Measurements from ENCODE around the gene HNRNPAB. TPM values are rescaled to one million over a fixed set of nuclear protein-coding genes. Genes with fewer than 3 reads are reported as not detected.
A peak's percentile ranks its signal among the peaks of the same experiment; 100 is the strongest.

The HNRNPAB gene
- total and polyA plus RNA-seq, 9 donors: 29.8 to 125 (median 100) TPM

DNA sequence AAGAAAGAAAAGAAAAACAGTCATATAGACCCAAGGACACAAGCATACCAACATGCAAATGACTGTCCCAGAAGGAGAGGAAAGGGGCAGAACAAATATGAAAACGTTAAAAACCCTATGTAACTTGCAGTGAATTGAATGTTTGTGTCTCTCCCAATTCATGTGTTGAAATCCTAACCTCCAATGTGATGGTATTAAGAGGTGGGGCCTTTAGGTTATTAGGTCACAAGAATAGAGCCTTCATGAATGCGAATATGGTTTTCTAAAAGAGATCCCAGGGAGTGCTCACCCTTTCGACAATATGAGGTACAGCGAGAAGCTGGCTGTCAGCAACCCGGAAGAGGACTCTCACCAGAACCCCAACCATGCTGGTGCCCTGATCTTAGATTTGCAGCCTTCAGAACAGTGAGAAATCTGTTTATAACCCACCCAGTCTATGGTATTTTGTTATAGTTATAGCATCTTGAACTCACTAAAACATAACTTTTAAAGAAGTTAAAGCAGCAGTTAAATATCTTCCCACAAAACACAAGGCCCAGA, 14.0 kb downstream of the HNRNPAB start:
- no peak overlapping the region for H3K27ac ChIP-seq (ENCODE audit: low read length)
- no CpG with 5 or more reads among the region's 5 CpGs for WGBS (ENCODE audit: insufficient coverage)
- DNase-seq: no peak

DNA sequence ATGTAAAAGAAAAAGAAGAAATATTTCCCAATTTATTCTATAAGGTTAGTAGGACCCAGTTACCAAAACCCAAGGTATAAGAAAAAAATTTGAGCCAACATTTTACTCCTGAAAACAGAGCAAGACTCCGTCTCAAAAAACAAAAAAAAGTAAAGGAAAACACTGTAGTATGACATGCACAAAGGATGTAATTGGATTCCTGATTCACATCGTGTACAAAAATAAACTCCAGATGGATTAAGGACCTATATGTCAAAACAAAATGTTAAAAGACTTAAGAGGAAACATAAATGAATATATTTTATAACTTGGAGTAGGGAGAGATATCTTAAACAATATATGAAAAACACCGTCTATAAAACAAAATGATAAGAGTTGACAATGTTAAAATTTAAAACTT, 14.5 kb downstream of the HNRNPAB start:
- Histone ChIP-seq H3K27ac (ENCODE audit: low read length) (no peak overlapping the region), H3K27me3 (ENCODE audit: control insufficient read depth, insufficient read depth, low read length) (no peaks in the 10 kb centered on the region), H3K36me3 (ENCODE audit: control insufficient read depth, insufficient read depth, low read length) (peaks cover 61% of the 10 kb centered on the region), H3K4me1 (ENCODE audit: control insufficient read depth, insufficient read depth, low read length) (peaks cover 21% of the 10 kb centered on the region), H3K9me3 (replicated peaks; ENCODE audit: control insufficient read depth, low read depth, low read length) (no peaks in the 10 kb centered on the region), H3K4me3 (ENCODE audit: low read length) (no peak overlapping the region)
- WGBS (ENCODE audit: insufficient coverage): no CpG with 5 or more reads among the region's 3 CpGs
- DNase-seq: no peak

More for the DNA sequence above, 14.0 kb downstream of the HNRNPAB start:
- Histone ChIP-seq H3K27me3 (ENCODE audit: control insufficient read depth, insufficient read depth, low read length) (no peaks in the 10 kb centered on the region), H3K9me3 (replicated peaks; ENCODE audit: control insufficient read depth, low read depth, low read length) (no peaks in the 10 kb centered on the region), H3K4me3 (ENCODE audit: low read length) (no peak overlapping the region), H3K36me3 (ENCODE audit: control insufficient read depth, insufficient read depth, low read length) (peaks cover 66% of the 10 kb centered on the region), H3K4me1 (ENCODE audit: control insufficient read depth, insufficient read depth, low read length) (peaks cover 17% of the 10 kb centered on the region)

DNA sequence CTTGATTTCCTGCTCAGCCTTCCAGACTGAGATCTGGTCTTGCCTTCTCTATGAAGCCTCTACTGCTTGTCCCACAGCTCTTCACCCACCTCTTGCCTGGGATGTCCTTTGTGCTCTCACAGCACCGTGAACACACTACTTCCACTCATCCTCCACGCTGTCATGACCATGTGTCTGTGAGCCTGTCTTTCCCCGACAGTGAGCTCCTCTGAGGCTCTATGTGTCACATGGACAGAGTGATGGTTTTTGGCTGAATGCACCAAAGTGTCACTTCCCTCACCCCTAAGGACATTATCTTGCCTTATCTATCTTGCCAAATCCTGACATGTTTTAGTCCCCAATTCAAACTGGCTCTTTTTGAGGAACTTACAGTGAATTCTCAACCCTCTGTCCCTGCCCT, 16.9 kb downstream of the HNRNPAB start:
- H3K36me3 ChIP-seq (ENCODE audit: control insufficient read depth, insufficient read depth, low read length): peaks cover 54% of the 10 kb centered on the region
- peak overlapping the region; percentile 29 for H3K27ac ChIP-seq (ENCODE audit: low read length)
- H3K9me3 ChIP-seq (replicated peaks; ENCODE audit: control insufficient read depth, low read depth, low read length): no peaks in the 10 kb centered on the region
- no peaks in the 10 kb centered on the region for H3K27me3 ChIP-seq (ENCODE audit: control insufficient read depth, insufficient read depth, low read length)
- peaks cover 26% of the 10 kb centered on the region for H3K4me1 ChIP-seq (ENCODE audit: control insufficient read depth, insufficient read depth, low read length)
- WGBS (ENCODE audit: insufficient coverage): 67% methylated on average over 2 of the region's 3 CpGs
- no peak for DNase-seq
- H3K4me3 ChIP-seq (ENCODE audit: low read length): no peak overlapping the region

DNA sequence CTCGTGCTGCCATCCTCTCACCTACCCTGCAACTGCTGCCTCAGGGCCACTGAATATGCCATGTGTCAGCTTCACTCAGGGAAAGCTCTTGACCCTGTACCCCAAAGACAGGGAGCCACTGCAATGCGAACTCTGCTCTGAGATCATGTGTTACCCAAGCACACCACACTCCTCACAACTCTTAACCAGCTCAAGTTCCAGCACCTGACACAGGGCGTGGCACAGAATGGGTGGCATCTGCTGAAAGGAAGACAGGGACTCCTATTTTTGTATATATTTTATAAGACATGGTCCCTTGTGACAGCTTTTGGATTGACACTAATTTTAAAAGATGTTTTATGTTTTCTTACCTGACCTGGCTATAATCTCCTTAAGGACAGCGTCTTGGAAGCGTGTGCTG, 17.5 kb downstream of the HNRNPAB start:
- no peaks in the 10 kb centered on the region for H3K9me3 ChIP-seq (replicated peaks; ENCODE audit: control insufficient read depth, low read depth, low read length)
- 100% methylated on average over 2 of the region's 5 CpGs for WGBS (ENCODE audit: insufficient coverage)
- DNase-seq: peak; percentile 38
- peak overlapping the region; percentile 55 for H3K27ac ChIP-seq (ENCODE audit: low read length)
- peaks cover 26% of the 10 kb centered on the region for H3K4me1 ChIP-seq (ENCODE audit: control insufficient read depth, insufficient read depth, low read length)
- no peaks in the 10 kb centered on the region for H3K27me3 ChIP-seq (ENCODE audit: control insufficient read depth, insufficient read depth, low read length)
- no peak overlapping the region for H3K4me3 ChIP-seq (ENCODE audit: low read length)
- peaks cover 54% of the 10 kb centered on the region for H3K36me3 ChIP-seq (ENCODE audit: control insufficient read depth, insufficient read depth, low read length)

DNA sequence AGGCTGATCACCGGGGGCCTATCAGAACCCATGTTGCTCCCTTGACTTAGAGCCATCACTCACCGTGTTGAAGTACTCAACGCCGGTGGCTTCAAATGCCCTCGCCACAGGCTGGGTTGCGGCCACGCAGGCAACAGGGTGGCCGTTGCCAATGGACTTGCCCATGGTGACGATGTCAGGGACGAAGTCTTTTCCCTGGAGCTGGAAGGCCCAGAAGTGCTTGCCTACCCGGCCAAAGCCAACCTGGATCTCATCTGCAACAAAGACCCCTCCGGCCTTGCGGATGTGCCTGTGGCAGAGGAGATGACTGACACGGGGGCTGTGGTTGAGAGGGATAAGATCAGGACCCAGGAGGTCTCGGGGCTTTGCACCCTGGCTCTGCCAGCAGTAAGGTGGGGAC, 18.0 kb downstream of the HNRNPAB start:
- H3K4me1 ChIP-seq (ENCODE audit: control insufficient read depth, insufficient read depth, low read length): peaks cover 26% of the 10 kb centered on the region
- peaks cover 58% of the 10 kb centered on the region for H3K36me3 ChIP-seq (ENCODE audit: control insufficient read depth, insufficient read depth, low read length)
- H3K27me3 ChIP-seq (ENCODE audit: control insufficient read depth, insufficient read depth, low read length): no peaks in the 10 kb centered on the region
- no peak for DNase-seq
- no peak overlapping the region for H3K4me3 ChIP-seq (ENCODE audit: low read length)
- WGBS (ENCODE audit: insufficient coverage): 93% methylated on average over 15 of the region's 15 CpGs
- H3K27ac ChIP-seq (ENCODE audit: low read length): peak overlapping the region; percentile 55
- H3K9me3 ChIP-seq (replicated peaks; ENCODE audit: control insufficient read depth, low read depth, low read length): no peaks in the 10 kb centered on the region

DNA sequence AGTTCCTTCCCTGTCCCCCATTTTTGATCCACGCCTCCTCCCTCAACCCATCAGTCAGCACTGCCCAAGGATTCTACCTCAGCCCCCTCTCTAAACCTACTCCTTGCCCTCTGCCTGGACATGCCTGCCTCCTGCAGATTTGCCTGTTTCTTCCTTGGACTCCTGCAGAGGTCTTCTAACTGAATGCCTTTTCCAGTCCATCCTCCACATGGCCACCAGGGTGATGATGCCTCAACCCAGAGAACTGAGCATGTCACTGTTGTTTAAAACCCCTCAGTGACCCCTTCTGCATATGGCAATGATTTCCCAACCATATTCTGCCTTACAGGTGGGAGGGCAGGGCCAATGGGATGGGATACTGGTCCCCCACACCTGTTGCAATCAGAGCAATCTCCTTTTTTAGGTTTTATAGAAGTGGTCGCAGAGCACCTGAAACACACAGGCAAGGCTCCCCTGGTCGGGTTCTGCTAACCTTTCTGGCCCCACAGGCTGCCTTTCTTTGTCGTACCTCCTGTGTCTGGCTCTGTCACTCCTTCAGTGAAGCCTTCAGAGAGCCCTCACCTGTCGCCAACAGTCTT, 19.0 kb downstream of the HNRNPAB start:
- Histone ChIP-seq H3K27me3 (ENCODE audit: control insufficient read depth, insufficient read depth, low read length) (no peaks in the 10 kb centered on the region), H3K4me1 (ENCODE audit: control insufficient read depth, insufficient read depth, low read length) (peaks cover 26% of the 10 kb centered on the region), H3K4me3 (ENCODE audit: low read length) (no peak overlapping the region), H3K27ac (ENCODE audit: low read length) (no peak overlapping the region), H3K36me3 (ENCODE audit: control insufficient read depth, insufficient read depth, low read length) (peaks cover 66% of the 10 kb centered on the region), H3K9me3 (replicated peaks; ENCODE audit: control insufficient read depth, low read depth, low read length) (no peaks in the 10 kb centered on the region)
- 71% methylated on average over 5 of the region's 5 CpGs for WGBS (ENCODE audit: insufficient coverage)
- DNase-seq: no peak

DNA sequence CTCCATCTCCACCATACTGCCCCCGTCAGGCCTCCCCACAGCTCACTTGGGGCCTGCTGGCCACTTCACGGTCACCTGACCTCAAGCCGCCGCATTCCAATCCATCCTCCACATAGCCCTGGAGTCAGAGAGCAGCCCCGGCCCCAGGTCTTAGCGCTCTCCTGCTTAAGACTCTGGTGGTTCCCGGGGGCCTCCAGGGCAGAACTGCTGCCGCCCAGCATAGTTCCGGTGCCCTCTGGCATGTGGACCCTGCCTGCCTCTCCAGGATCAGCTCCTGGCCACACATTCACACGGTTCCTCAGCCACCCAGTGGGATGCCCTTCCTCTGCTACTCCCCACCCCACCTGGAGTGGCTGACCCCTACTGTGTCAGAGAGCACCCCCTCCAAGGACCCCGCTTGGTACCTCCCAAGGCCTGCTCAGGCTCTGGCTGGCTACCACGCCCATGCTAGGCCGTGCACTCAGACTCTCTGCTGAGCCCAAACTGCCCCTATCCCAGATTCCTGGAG, 19.5 kb downstream of the HNRNPAB start:
- Histone ChIP-seq H3K9me3 (replicated peaks; ENCODE audit: control insufficient read depth, low read depth, low read length) (no peaks in the 10 kb centered on the region), H3K36me3 (ENCODE audit: control insufficient read depth, insufficient read depth, low read length) (peaks cover 70% of the 10 kb centered on the region), H3K27ac (ENCODE audit: low read length) (no peak overlapping the region), H3K4me1 (ENCODE audit: control insufficient read depth, insufficient read depth, low read length) (peaks cover 26% of the 10 kb centered on the region), H3K27me3 (ENCODE audit: control insufficient read depth, insufficient read depth, low read length) (no peaks in the 10 kb centered on the region), H3K4me3 (ENCODE audit: low read length) (no peak overlapping the region)
- WGBS (ENCODE audit: insufficient coverage): 37% methylated on average over 13 of the region's 13 CpGs
- DNase-seq: no peak

DNA sequence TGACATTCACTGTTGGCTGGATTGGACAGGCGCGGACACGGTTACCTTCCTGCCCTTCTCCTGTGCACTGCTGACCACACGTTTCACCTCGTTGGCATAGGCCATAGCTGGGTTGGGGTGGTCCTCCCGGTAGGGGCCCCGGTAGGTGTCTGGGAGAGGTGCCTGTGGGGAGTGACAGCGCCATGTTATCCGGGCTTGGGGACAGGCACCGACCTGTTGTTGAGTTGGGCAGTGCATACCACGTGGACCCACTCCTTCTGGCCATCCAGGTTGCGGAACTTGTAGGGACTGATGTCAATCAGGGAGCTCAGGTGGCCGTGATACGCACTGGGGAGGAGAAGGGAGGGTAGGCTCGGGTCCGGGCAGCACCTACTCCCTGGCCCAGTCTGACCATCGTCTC, 20.1 kb downstream of the HNRNPAB start:
- WGBS (ENCODE audit: insufficient coverage): 93% methylated on average over 10 of the region's 17 CpGs
- no peak for DNase-seq
- Histone ChIP-seq H3K4me1 (ENCODE audit: control insufficient read depth, insufficient read depth, low read length) (peaks cover 26% of the 10 kb centered on the region), H3K36me3 (ENCODE audit: control insufficient read depth, insufficient read depth, low read length) (peaks cover 73% of the 10 kb centered on the region), H3K4me3 (ENCODE audit: low read length) (no peak overlapping the region), H3K27me3 (ENCODE audit: control insufficient read depth, insufficient read depth, low read length) (no peaks in the 10 kb centered on the region), H3K9me3 (replicated peaks; ENCODE audit: control insufficient read depth, low read depth, low read length) (no peaks in the 10 kb centered on the region), H3K27ac (ENCODE audit: low read length) (no peak overlapping the region)

DNA sequence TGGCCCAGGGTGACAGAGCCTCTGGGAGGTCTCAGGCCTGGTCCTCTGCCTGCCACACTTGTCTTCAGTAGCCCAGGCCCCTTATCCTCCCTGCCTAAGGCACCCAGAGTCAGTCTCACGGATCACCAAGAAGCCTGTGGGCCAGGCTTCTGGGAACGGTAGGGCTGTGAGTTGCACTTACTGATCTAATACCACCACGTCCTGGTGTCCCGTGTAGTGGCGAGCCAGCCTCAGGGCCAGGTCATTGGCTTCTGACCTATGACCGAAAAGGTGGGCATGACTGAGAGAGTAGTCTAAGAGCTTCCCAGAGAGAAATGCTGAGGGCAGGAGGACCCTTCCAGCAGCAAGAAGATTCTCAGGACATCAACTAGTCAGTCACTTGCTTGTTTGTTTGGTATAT, 20.8 kb downstream of the HNRNPAB start:
- Histone ChIP-seq H3K9me3 (replicated peaks; ENCODE audit: control insufficient read depth, low read depth, low read length) (no peaks in the 10 kb centered on the region), H3K4me3 (ENCODE audit: low read length) (no peak overlapping the region), H3K27ac (ENCODE audit: low read length) (no peak overlapping the region), H3K27me3 (ENCODE audit: control insufficient read depth, insufficient read depth, low read length) (no peaks in the 10 kb centered on the region), H3K36me3 (ENCODE audit: control insufficient read depth, insufficient read depth, low read length) (peaks cover 81% of the 10 kb centered on the region), H3K4me1 (ENCODE audit: control insufficient read depth, insufficient read depth, low read length) (peaks cover 26% of the 10 kb centered on the region)
- no peak for DNase-seq
- WGBS (ENCODE audit: insufficient coverage): 93% methylated on average over 2 of the region's 6 CpGs

DNA sequence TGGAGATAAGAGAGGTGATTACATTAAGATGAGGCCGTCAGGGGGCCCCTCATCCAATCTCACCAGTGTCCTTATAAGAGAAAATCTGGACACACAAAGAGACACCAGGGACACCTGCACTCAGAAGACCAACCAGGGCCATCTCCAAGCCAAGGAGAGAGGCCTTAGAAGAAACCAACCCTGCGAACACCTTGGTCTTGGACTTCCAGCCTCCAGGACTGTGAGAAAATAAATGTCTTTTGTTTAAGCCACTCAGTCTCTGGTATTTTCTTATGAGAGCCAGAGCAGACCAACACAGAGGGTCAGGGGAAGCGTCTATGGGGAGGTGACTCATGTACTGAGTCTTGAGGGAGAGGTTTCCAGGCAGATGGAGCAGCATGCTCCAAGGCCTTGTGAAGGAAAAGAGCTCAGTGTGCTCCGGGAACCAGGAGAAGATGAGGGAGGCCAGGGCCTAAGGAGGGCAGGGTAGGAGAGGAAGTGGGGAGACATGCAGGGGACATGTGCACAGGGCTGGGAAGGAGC, 22.9 kb downstream of the HNRNPAB start:
- Histone ChIP-seq H3K36me3 (ENCODE audit: control insufficient read depth, insufficient read depth, low read length) (peaks cover 80% of the 10 kb centered on the region), H3K27me3 (ENCODE audit: control insufficient read depth, insufficient read depth, low read length) (no peaks in the 10 kb centered on the region), H3K27ac (ENCODE audit: low read length) (no peak overlapping the region), H3K4me3 (ENCODE audit: low read length) (no peak overlapping the region), H3K4me1 (ENCODE audit: control insufficient read depth, insufficient read depth, low read length) (peaks cover 29% of the 10 kb centered on the region), H3K9me3 (replicated peaks; ENCODE audit: control insufficient read depth, low read depth, low read length) (no peaks in the 10 kb centered on the region)
- DNase-seq: no peak
- WGBS (ENCODE audit: insufficient coverage): 60% methylated on average over 2 of the region's 4 CpGs
